Activated naive CD8-positive, alpha-beta T cell treated with anti-CD3 and anti-CD28 coated beads, Interleukin-2, amount 50 U/mL, for 16 hours (primary cell): ENCODE measurements around the gene CCNE1.
"Not testable (repeated sequence)": the region's sequence is repeated elsewhere in the genome, so short reads cannot be mapped to it uniquely, and the experiment has no call there.

Experiments used
- DNase-seq: peaks from one replicate; pipeline ENCODE4 v3.0.0-alpha.2; 2020; ENCODE audit warnings: low read depth, low spot score

CCNE1 gene

DNA sequence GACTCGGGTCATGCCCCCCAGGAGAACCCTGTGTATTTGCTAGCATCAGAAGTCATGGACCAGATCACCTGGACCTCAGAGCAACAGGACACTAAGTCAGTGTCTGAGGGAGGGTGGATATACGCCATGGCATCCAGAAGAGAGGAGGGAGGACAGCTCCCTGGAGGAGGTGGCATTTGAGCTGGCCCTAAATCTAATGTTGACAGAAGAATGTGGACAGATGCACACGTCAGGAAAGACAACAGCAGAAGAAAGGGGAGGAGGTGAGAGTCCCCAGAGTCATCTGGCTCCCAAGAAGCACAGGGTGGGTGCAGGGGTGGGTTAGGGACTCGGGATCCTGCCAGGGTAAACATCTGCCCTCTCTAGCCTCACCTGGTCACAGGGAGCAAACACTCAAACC lies 24.5 kb upstream of the CCNE1 start:
- no peak for DNase-seq

DNA sequence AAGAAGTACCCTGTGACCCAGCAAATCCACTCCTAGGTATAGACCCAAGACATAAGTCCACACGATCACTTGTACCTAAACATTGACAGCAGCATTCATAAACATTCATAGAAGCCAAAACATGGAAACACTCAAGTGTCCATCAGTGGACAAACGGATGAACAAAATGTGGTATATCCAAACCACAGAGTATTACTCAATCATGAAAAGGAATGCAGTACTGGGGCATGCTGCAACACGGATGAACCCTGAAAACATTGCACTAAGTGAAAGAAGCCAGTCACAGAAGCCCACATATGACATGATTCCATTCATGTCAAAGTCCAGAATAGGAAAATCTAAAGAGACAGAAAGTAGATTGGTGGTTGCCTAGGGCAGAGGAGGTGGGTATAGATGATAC lies 22.8 kb upstream of the CCNE1 start:
- no peak for DNase-seq

DNA sequence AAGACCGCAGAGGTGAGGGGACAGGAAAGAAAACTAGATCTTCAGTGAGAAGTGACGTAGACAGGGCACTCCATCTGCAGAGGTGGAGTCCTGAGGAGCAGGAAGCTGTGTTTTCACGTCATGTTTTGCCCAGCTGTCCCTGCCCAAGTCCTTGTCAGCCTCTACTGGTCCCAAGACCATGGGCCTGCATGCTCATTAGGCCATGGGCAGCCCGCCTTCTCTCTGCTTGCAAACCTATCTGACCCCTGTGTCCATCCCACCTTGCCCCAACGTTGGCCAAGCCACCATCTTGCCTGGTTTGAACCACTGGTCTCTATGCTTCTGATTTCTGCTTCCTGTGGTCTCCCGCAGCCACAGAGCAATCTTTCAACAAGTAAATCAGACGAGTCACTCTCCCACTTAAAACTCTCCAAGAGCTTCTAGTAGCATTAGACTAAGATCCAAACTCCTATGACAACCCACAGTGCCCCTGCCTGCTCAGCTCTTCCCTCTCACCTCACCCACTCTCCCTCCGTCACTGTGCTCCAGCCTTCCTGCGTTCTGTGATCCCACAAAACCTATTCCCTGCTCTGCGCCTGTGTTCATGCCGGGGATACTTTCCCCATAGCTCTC lies 18.6 kb upstream of the CCNE1 start:
- DNase-seq: no peak

DNA sequence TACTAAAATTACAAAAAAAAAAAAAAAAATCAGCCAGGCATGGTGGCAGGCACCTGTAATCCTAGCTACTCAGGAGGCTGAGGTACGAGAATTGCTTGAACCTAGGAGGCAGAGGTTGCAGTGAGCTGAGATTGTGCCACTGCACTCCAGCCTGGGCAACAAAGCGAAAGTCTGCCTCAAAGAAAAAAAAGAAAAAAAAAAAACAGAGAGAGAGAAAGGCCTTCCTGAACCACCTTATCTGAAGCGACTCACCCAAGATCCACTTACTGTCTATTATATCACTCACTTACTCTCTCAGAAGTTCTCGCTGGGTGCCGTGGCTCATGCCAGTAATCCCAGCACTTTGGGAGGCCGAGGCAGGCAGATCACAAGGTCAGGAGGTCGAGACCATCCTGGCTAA lies 17.3 kb upstream of the CCNE1 start:
- DNase-seq: not testable (repeated sequence)

DNA sequence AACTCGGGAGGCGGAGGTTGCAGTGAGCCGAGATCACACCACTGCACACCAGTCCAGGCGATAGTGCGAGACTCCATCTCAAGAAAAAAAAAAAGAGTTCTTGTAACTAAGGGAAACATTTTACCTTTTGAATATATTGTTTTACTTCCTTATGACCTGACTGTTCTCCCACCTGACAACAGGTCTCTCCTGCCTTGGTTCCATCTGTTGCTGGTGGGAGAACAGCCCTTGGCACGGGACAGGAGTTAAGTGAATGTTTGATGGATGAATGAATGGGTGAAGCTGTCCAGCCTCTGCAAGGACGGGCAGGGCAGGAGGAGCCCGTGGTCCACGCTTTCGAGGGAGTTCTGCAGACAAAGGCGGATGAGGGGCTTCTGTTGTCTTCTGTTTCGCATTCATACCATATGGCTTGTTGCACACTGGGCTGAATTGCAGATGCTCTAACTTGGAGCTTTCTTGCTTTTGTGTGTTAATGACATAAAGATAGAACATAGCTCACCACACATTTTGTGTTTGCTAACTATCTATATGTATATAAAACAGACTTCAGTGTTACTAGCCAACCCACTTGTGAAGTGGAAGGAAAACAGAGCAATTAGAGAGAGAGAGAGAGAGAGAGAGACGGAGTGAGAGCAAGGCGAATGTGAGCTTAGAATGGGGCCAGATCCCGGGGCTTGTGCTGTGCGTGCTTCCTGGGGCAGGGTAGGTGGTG lies 16.2 kb upstream of the CCNE1 start:
- DNase-seq: no peak

DNA sequence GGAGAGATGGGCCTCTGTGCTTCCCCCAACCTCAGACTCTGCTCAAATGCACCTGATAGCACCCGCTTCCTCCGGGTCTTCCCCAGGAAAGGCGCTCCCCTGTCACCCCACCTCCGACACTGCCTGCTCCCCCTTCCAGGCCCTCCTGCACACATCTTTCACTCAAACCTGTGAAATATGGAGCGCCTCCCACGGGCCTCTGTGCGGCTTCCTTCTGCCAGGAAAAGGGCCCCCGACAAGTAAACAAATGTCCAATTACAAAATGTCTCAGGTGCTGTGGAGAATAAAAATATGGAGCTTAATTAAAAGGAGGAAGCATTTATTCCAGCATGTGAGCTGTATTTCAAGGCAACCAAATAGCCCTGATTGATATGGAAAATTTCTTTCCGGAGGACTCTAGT lies 15.6 kb upstream of the CCNE1 start:
- no peak for DNase-seq

DNA sequence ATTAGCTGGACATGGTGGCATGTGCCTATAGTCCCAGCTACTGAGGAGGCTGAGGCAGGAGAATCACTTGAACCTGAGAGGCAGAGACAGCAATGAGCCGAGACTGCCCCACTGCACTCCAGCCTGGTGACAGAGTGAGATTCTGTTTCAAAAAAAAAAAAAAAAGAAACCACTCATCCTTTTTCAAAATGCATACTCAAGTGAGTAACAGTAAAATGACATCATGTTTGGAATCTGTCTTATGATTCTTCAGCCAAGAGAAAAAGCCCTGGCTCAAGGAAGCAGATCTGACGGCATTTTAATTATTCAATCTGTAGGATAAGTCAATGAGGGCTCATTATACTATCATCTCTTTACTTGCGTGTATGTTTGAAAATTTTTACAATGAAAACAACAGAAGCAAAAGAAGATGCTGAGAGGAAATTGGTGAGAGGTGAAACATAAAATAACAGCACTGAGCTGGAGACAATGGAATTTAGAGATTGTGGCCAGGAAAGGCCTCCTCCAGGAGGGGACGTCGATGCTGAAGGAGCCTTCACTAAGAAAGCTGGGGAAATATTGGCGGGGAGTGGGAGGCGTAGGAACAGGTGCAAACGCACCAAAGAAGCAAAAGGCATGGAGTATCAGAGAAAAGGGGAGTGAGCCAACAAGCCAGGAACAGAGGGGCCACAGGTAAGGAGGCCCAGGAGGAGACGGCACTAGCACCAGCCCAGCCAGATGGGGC lies 12.9 kb upstream of the CCNE1 start:
- DNase-seq: no peak

DNA sequence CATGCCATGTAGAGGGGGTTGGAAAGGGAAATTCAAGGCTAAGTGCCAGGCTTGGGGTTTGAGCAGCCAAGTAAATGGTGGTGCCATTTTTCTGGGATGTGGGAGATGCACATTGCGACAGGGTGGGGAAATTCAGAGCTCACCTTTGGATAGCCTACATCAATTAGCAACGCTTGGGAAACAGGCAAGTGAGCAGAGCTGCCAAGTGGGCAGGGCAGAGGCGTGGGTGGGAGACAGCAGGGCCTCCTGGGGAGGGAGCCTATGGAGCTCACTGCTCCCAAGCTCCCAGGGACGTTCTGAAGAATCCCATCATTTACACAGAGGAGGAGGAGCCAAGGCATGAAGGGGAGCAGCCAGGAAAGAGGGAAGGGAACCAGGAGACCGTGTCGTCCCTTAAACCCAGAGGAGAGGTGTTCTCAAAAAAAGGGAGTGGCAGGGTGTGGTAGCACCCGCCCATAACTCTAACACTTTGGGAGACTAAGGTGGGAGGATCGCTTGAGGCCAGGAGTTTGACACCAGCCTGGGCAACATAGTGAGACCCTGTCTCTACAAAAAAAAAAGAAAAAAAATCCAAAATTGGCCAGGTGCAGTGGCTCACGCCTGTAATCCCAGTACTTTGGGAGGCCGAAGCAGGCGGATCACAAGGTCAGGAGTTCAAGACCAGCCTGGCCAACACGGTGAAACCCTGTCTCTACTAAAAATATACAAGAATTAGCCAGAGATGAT lies 11.5 kb upstream of the CCNE1 start:
- no peak for DNase-seq

DNA sequence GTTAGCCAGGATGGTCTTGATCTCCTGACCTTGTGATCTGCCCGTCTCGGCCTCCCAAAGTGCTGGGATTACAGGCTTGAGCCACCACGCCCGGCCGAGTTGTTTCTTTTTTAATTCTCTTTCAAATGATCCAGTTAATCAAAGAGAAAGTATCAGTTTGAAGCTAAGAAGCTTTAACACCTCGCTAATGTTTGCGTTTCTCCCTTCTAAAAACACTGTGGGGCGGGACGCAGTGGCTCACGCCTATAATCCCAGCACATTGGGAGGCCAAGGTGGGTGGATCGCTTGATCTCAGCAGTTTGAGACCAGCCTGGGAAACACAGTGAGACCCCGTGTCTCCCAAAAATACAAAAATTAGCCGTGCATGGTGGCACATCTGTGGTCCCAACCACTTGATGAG lies 7.8 kb upstream of the CCNE1 start:
- not testable (repeated sequence) for DNase-seq

DNA sequence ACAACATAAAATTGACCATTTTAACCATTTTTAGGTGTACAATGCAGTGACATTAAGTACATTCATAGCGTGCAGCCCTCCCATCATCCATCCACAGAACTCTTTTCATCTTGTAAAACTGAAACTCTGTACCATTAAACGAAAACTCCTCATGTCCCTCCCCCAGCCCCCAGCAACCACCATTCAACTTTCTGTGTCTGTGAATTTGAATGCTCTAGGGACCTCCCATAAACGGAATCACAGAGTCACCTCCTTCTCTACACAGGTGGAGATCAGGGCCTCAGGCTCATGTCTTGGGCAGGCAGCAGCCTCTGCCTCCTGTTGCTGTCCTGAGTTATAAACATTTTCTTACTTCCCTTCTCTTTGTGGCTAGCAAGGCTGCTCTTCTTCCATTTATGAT lies 7.3 kb upstream of the CCNE1 start:
- no peak for DNase-seq

DNA sequence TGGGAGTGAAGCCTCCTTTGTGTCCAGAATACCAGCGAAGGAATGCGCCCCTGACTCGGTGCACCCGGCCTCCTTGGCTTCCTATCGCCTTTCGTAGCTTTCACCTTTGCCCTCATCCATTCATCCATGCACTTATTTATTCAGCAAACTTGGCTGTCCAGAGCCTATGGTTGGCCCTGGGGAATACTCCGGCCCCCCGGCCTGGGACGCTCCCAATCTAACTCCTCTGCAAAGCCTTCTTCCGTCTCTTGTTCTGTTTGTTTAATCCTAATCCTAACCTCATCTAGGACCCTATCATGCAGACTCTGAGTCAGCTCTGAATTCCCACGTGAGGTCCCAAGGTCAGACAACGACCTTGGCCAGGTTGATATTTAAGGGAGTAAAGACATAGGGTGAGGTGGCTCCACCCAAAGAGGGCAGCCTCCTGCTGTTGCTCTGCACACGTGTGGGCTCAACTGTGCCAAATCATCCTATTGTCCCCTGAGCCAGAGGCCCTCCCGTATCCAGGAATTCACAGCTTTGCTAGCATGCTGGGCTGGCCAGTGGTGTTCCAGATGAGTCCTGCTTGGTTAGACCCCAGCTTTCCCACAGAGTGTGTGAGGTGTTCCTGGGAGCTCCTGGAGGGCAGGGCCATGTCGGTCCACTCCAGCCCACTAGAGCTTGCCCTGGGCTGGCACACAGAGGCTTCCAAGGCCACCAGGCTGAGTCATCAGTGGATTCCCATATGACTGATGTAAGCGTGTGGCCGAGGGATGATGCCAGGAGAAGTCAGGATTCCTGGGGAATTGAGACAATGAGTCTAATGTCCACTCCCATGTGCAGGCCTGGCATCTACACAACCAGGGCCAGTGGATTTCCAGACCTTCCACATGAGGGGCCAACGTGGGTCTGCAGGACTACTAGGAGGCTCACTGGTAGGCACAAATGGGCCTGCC lies 6.5 kb upstream of the CCNE1 start:
- no peak for DNase-seq

DNA sequence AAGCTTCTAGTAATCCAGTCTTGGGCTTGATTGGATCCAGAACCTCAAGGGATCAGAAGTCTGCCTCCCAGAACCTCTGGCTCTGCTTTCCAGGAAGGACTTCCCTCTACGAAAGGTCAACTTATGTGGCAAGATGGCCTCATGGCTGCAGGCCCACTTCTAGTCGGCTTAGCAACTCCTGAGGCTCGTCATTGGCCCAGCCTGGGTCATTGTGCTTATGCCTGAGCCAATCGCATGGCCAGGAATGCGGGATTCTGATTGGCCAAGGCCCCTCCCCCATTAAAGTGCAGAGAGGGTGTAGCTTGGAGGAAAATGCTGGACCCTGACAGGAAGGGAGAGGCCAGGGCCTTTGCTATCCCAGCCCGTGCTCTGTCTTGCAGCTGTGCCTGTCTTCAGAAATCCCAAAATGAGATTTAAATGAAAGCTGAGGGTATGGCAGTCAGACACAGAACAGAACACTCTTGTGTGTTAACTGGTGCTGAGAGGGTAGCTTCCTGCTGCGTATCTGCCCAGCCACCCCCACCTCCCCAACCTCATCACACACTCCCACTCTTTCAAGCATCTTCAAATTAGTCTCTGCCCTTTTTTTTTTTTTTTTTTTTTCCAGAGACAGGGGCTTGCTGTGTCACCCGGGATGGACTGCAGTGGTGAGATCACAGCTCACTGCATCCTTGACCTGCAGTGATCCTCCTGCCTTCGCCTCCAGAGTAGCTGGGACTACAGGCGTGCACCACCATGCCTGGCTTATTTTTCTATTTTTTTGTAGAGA lies 5.5 kb upstream of the CCNE1 start:
- no peak for DNase-seq

DNA sequence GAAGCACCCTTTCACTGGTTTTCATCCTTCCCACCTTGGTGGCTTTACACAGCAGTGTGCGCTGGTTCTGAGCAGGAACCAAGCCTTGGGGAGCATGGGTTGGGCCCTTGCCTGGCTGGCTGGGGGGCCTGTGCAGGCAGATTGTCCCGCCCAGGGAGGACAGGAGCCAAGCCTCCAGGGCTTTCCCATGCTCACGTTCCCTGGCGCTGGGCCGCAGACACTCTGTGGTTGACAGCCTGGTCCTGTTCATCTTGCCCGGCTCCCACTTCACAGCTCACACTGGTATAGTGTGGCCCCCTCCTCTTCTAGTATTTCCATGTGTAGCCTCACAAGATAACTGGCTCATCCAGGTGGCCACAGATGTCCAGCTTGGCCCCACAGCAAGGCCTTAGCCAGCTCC lies 4.6 kb upstream of the CCNE1 start:
- DNase-seq: no peak

DNA sequence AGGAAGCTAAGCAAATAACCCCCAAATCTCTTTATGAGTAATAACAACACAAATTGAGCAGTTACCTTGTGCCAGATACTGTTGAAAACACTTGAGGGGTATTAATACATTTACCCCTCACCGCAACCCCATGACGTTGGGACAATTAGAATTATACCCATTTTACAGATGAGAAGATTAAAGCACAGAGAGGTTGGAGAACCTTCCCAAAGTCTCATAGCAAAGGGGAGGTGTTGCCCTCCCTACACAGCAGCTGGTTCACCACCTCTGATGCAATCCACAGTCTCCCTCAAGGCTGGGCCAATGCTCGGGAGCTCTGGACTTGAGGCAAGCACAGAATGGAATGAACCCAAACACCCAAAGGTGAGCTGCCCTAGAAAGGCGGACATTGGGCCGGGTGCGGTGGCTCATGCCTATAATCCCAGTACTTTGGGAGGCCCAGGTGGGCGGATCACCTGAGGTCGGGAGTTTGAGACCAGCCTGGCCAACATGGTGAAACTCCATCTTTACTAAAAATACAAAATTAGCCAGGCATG lies 3.9 kb upstream of the CCNE1 start:
- no peak for DNase-seq

DNA sequence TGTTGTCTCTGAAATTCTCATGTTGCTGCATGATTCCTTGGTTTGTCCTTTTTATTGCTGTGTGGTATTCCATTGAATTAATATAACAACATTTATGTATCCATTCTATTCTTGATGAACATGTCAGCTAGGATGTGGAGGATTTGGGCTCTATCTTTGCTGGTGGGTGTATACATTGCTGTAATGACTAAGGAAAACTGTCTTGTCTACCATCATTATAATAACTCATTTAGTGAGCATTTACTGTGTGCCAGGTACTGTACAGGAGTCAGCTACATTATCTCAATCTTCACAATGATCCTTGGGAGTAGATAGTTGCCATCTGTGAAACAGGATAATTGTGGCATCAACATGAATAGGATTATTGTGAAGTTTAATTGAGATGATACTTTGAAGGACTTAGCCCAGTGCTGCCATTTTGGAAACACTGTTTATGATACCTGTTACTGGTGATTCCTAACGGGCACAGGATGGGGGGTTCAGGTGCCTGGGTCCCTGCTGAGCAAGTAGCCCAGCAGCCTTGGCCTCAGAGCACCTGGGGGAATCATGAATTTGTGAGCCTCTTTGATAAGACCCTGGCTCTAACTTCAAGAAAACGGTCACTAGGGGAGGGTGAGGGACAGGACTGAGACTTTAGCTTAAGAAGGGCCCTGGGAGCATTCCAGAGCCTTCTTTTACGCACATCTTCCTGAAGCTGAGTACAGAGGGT lies 1.8 kb upstream of the CCNE1 start:
- no peak for DNase-seq

DNA sequence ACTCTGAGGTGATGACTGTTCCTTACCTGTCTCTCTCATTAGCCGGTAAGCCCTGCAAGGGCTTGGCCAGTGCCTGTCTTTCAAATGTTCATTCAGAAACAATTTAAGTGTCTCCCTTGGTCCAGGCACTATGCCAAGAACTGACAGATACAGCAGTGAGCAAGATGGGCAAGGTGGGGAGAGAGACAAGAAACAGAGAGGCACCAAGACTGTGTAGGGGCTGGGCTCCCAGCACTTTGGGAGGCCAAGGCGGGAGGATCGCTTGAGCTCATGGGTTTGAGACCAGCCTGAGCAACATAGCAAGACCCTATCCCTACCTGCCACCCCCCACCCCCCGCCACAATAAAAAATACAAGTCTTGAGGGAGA lies 1.3 kb upstream of the CCNE1 start:
- no peak for DNase-seq

DNA sequence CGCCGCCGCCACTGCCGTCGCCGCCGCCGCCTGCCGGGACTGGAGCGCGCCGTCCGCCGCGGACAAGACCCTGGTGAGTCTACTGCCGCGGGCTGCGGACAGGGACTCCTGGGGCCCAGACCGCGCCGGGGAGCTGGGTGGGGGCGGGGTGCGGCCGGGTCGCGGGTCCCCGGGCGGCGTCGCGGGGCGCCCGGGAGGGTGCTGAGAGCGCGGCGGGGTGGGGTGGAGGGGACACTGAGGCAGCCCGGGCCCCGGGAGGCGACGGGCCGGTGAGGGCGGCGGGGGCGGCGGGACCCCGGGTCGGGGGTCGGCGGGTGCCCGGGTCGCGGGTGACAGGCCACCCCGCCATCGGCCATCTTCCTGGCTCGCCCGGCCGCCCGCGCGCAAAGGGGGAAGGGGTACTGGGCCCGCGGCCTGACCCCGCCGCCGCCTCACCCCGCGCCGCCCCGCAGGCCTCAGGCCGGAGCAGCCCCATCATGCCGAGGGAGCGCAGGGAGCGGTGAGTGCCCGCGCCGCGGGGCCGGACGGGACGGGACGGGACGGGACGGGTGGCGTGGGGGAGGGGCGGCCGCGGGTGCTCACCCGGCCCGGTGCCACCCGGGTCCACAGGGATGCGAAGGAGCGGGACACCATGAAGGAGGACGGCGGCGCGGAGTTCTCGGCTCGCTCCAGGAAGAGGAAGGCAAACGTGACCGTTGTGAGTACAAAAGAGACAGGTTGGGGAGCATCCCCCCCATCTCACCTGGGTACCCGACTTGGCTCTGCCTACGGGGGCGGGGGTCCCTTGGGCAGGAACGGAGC lies 489 bp downstream of the CCNE1 start:
- DNase-seq: no peak

DNA sequence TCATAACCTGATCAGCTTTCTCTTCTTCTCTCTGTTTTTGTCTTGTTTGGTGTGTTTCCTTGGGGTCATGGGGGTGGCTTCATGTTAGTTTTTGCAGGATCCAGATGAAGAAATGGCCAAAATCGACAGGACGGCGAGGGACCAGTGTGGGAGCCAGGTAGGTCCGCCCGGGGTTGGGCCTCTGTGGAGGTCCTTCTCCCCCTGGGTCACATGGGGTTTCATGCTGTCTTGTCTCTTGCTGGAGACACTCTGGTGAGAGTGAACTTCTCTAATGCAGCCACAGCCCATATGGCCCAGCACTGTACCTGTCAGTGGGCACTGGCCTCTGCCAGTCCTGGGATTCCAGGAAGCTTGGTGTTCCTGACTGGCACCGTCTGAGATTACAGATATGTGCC lies 1.1 kb downstream of the CCNE1 start:
- no peak for DNase-seq

DNA sequence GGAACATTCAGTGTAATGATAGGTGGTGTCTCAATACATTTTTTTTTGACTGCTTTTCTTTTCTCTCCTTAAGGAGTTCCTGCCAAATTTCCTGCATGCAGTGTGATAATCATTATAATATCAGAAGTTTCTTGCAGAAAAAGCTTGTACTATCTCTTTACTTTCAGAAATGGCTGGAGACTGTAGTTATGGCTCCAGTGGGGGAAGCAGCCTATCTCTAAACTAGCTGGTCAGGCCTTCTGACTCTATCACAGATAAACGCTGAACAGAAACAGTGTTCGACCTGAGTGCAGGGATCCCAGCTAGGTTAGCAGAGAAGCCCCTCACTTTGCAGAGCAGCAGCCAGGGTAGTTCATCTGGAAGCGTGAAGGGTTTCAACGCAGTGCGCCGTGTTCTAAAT lies 1.9 kb downstream of the CCNE1 start:
- DNase-seq: no peak
